ENCODE measurements around the gene SORCS1.

Gene SORCS1

DNA sequence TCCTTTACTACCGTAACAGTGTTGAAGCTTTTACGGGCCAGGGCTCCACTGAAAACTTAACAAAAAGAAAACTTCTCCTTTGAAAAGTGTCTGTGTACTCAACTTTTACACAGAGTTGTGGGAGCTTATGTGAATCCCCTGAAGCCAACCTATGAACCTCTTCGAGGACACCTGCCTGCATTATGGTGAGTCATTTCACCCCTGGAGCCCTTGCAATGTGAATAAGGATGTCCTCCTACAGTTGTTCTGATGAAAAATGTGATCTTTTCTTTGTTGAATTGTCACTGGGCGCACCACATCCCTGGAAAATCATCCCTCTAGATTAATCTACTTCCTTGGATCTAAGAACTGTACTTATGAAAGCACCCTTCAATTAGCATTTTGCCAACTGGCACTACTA lies 93.2 kb downstream of the SORCS1 start:
- TF ChIP-seq, protein P1, sequence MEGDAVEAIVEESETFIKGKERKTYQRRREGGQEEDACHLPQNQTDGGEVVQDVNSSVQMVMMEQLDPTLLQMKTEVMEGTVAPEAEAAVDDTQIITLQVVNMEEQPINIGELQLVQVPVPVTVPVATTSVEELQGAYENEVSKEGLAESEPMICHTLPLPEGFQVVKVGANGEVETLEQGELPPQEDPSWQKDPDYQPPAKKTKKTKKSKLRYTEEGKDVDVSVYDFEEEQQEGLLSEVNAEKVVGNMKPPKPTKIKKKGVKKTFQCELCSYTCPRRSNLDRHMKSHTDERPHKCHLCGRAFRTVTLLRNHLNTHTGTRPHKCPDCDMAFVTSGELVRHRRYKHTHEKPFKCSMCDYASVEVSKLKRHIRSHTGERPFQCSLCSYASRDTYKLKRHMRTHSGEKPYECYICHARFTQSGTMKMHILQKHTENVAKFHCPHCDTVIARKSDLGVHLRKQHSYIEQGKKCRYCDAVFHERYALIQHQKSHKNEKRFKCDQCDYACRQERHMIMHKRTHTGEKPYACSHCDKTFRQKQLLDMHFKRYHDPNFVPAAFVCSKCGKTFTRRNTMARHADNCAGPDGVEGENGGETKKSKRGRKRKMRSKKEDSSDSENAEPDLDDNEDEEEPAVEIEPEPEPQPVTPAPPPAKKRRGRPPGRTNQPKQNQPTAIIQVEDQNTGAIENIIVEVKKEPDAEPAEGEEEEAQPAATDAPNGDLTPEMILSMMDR (conservative IDR thresholded peaks at IDR 0.05; ENCODE audit: low read length) = no peak
- no peak overlapping the region for H3K4me3 ChIP-seq (ENCODE audit: low read length)
- DNase-seq (ENCODE audit: low read depth) = no peak

DNA sequence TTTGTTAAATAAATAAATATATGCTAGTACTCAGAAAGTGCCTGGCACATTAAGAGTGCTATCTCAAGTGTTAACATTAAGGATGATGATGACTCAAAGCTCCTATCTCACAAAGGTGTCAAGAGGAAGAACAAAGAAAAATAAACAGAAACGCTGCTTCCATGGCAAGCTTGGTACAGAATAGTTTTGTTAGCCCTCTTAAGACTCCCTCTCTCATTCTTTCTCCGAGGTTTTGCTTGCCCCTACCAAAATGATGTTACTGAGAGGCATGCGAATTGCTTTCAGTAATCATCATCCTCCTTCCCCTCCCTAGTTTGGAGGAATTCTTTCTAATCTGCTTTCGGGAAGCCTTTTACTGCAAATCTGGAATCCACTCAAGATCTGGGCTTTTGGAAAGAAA lies 96.7 kb downstream of the SORCS1 start:
- DNase-seq (ENCODE audit: low read depth) = no peak
- TF ChIP-seq, protein P1 (conservative IDR thresholded peaks at IDR 0.05; ENCODE audit: low read length) = no peak
- H3K4me3 ChIP-seq (ENCODE audit: low read length) = no peak overlapping the region

GRCh38 chr10:107064075-107064474 lies 100.4 kb downstream of the SORCS1 start:
- no peak for DNase-seq (ENCODE audit: low read depth)
- TF ChIP-seq, protein P1 (conservative IDR thresholded peaks at IDR 0.05; ENCODE audit: low read length) = no peak
- H3K4me3 ChIP-seq (ENCODE audit: low read length) = no peak overlapping the region

- TF ChIP-seq, protein P1 (conservative IDR thresholded peaks at IDR 0.05; ENCODE audit: low read length) = no peak
- no peak for DNase-seq (ENCODE audit: low read depth)
- H3K4me3 ChIP-seq (ENCODE audit: low read length) = no peak overlapping the region
These were observed 104.6 kb downstream of the SORCS1 start for GRCh38 chr10:107059872-107060271.

DNA sequence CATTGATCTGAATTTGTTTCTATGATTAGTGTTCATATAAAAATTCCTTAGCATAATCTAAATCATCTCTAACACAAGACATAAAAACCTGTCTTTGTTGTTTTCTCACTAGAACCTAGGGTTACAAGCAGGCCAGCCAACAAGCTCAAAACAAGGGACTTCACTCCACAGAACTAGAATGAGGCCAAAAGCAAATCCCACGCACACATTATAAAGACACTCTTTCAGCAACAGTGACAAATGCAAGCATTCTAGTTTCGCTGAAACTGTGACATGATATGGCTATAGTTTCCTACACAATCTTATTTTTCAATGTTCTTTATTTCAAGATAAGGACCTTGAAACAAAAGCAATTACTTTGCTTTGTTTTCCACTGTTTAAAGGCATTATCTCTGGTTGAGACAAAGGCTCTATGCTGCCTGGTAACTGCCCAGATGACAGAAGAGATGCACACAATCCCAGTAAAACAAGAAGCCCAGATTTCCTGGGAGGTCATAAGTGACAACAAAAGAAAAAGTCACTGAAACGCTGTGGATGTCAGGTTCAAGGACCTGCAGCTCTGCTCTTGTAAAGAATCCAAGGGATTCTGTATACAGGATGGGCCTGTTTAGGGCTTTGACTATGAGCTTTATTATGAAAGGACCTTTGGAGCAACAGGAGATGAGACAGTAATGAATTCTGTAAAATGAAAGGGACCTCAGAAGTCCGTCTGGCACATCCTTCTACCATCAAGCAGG lies 105.3 kb downstream of the SORCS1 start:
- TF ChIP-seq, protein P1 (conservative IDR thresholded peaks at IDR 0.05; ENCODE audit: low read length) = no peak
- no peak overlapping the region for H3K4me3 ChIP-seq (ENCODE audit: low read length)
- DNase-seq (ENCODE audit: low read depth) = no peak

- TF ChIP-seq, protein P1 (conservative IDR thresholded peaks at IDR 0.05; ENCODE audit: low read length) = no peak
- DNase-seq (ENCODE audit: low read depth) = no peak
These were observed 106.2 kb downstream of the SORCS1 start for GRCh38 chr10:107058331-107058730.

GRCh38 chr10:107056182-107056581 lies 108.3 kb downstream of the SORCS1 start:
- no peak for DNase-seq (ENCODE audit: low read depth)
- TF ChIP-seq, protein P1 (conservative IDR thresholded peaks at IDR 0.05; ENCODE audit: low read length) = no peak
- no peak overlapping the region for H3K4me3 ChIP-seq (ENCODE audit: low read length)

More at GRCh38 chr10:107058331-107058730, 106.2 kb downstream of the SORCS1 start:
- no peak overlapping the region for H3K4me3 ChIP-seq (ENCODE audit: low read length)

All from AG10803 (cell line).